Measurements from ENCODE around the gene BRICD5. TPM values are rescaled to one million over a fixed set of nuclear protein-coding genes. Genes with fewer than 3 reads are reported as not detected.
A peak's percentile ranks its signal among the peaks of the same experiment; 100 is the strongest.

Gene BRICD5
- total and polyA plus RNA-seq, 7 donors = 1.8 to 21.3 (median 4.8) TPM; not detected in 2

GRCh38 chr16:2161911-2162310, 48.8 kb downstream of the BRICD5 start:
- DNase-seq = no peak
- Histone ChIP-seq H3K27ac (peak overlapping the region; percentile 90 to 96 (median 94)), H3K36me3 (peaks cover 0 to 20% (median 13%) of the 10 kb centered on the region in 4 donors), H3K27me3 (no peaks in the 10 kb centered on the region), H3K9me3 (no peaks in the 10 kb centered on the region), H3K4me3 (no peak overlapping the region), H3K4me1 (peaks cover 0 to 58% (median 53%) of the 10 kb centered on the region in 4 donors)
- WGBS, 2 donors = 94 to 95% methylated on average over 10 of the region's 10 CpGs
- intact Hi-C loops (cut with DNase I) = no loop called here
- TF ChIP-seq POLR2AphosphoS5 (IDR thresholded peaks at IDR 0.05) = no peak
- TF ChIP-seq EP300 (IDR thresholded peaks at IDR 0.05) = no peak
- no peak for TF ChIP-seq CTCF (IDR thresholded peaks at IDR 0.05)
- no peak for TF ChIP-seq POLR2A (IDR thresholded peaks at IDR 0.05)

- DNase-seq = peak; percentile 94
- Histone ChIP-seq H3K27ac (peak overlapping the region; percentile 90 to 96 (median 94)), H3K9me3 (no peaks in the 10 kb centered on the region), H3K4me3 (no peak overlapping the region), H3K4me1 (peaks cover 0 to 66% (median 61%) of the 10 kb centered on the region in 4 donors), H3K36me3 (peaks cover 0 to 11% (median 5%) of the 10 kb centered on the region in 4 donors), H3K27me3 (no peaks in the 10 kb centered on the region)
- TF ChIP-seq POLR2A (IDR thresholded peaks at IDR 0.05) = no peak
- no peak for TF ChIP-seq POLR2AphosphoS5 (IDR thresholded peaks at IDR 0.05)
- no peak for TF ChIP-seq CTCF (IDR thresholded peaks at IDR 0.05)
- no peak for TF ChIP-seq EP300 (IDR thresholded peaks at IDR 0.05)
- intact Hi-C loops (cut with DNase I) = no loop called here
- WGBS, 2 donors = 62 to 66% methylated on average over 20 of the region's 20 CpGs
Observed at GRCh38 chr16:2160915-2161551, 49.6 kb downstream of the BRICD5 start.

Other genes starting within 250 kb of the BRICD5 start
- gene RPS2, start 246.0 kb downstream of the BRICD5 start, total RNA-seq = 1,000 to 10,000 TPM; 1,478 to 1,994 (median 1,643) TPM
- 1,000 to 10,000 TPM; 1,713 to 3,277 (median 2,927) TPM for gene RPS2, start 246.0 kb downstream of the BRICD5 start, polyA plus RNA-seq
- not detected for gene RNF151, start 244.0 kb downstream of the BRICD5 start, total RNA-seq
- gene RNF151, start 244.0 kb downstream of the BRICD5 start, polyA plus RNA-seq = under 1 TPM in 1 of 3 donors, not detected in 2; 0.10 TPM
- gene TBL3, start 238.8 kb downstream of the BRICD5 start, total RNA-seq = 10 to 100 TPM; 19.4 to 27.4 (median 26.1) TPM
- gene TBL3, start 238.8 kb downstream of the BRICD5 start, polyA plus RNA-seq = 10 to 100 TPM; 14.3 to 37.4 (median 14.4) TPM
- gene NOXO1, start 229.4 kb downstream of the BRICD5 start, total RNA-seq = not detected
- 10 to 100 TPM; 13.8 to 47.3 (median 15.0) TPM for gene NOXO1, start 229.4 kb downstream of the BRICD5 start, polyA plus RNA-seq
- gene GFER, start 226.7 kb downstream of the BRICD5 start, total RNA-seq = 10 to 100 TPM; 17.5 to 23.8 (median 21.2) TPM
- gene GFER, start 226.7 kb downstream of the BRICD5 start, polyA plus RNA-seq = 100 to 1,000 TPM in 1 of 3 donors, 10 to 100 TPM in 2; 67.3 to 125 (median 82.9) TPM
- gene SYNGR3, start 220.9 kb downstream of the BRICD5 start, total RNA-seq = 1 to 10 TPM in 3 of 4 donors, under 1 TPM in 1; 0.82 to 8.3 (median 6.3) TPM
- 1 to 10 TPM in 2 of 3 donors, under 1 TPM in 1; 0.60 to 4.0 (median 1.2) TPM for gene SYNGR3, start 220.9 kb downstream of the BRICD5 start, polyA plus RNA-seq
- 10 to 100 TPM; 12.8 to 27.2 (median 17.7) TPM for gene ZNF598, start 201.0 kb downstream of the BRICD5 start, total RNA-seq
- gene ZNF598, start 201.0 kb downstream of the BRICD5 start, polyA plus RNA-seq = 10 to 100 TPM; 20.3 to 57.0 (median 21.0) TPM
- not detected for gene NPW, start 191.1 kb downstream of the BRICD5 start, total RNA-seq
- gene NPW, start 191.1 kb downstream of the BRICD5 start, polyA plus RNA-seq = under 1 TPM in 1 of 3 donors, not detected in 2; 0.71 TPM
- gene NHERF2, start 184.0 kb downstream of the BRICD5 start, total RNA-seq = 10 to 100 TPM; 23.5 to 57.9 (median 29.5) TPM
- 100 to 1,000 TPM in 1 of 3 donors, 10 to 100 TPM in 2; 46.7 to 105 (median 65.4) TPM for gene NHERF2, start 184.0 kb downstream of the BRICD5 start, polyA plus RNA-seq
- 10 to 100 TPM; 18.4 to 33.8 (median 25.6) TPM for gene NTHL1, start 163.0 kb downstream of the BRICD5 start, total RNA-seq
- 10 to 100 TPM; 20.4 to 44.5 (median 35.6) TPM for gene NTHL1, start 163.0 kb downstream of the BRICD5 start, polyA plus RNA-seq
- 10 to 100 TPM; 25.0 to 80.9 (median 36.9) TPM for gene TSC2, start 162.9 kb downstream of the BRICD5 start, total RNA-seq
- gene TSC2, start 162.9 kb downstream of the BRICD5 start, polyA plus RNA-seq = 10 to 100 TPM; 16.9 to 58.4 (median 31.2) TPM
- gene PKD1, start 75.0 kb downstream of the BRICD5 start, total RNA-seq = 100 to 1,000 TPM in 2 of 4 donors, 10 to 100 TPM in 2; 81.6 to 372 (median 134) TPM
- 10 to 100 TPM; 10.6 to 61.4 (median 11.4) TPM for gene PKD1, start 75.0 kb downstream of the BRICD5 start, polyA plus RNA-seq
- gene RAB26, start 62.2 kb downstream of the BRICD5 start, total RNA-seq = 1 to 10 TPM in 2 of 4 donors, under 1 TPM in 1, not detected in 1; 0.68 to 3.0 (median 1.8) TPM
- 10 to 100 TPM; 13.9 to 18.8 (median 16.2) TPM for gene RAB26, start 62.2 kb downstream of the BRICD5 start, polyA plus RNA-seq
- gene TRAF7, start 55.1 kb downstream of the BRICD5 start, total RNA-seq = 10 to 100 TPM; 30.3 to 46.3 (median 34.9) TPM
- gene TRAF7, start 55.1 kb downstream of the BRICD5 start, polyA plus RNA-seq = 10 to 100 TPM; 45.0 to 65.1 (median 63.6) TPM
- gene CASKIN1, start 14.3 kb downstream of the BRICD5 start, total RNA-seq = under 1 TPM in 3 of 4 donors, not detected in 1; 0.27 to 0.55 (median 0.36) TPM
- gene CASKIN1, start 14.3 kb downstream of the BRICD5 start, polyA plus RNA-seq = under 1 TPM; under 0.01 to 0.44 (median 0.23) TPM
- 10 to 100 TPM; 30.6 to 48.5 (median 37.1) TPM for gene MLST8, start 5.4 kb downstream of the BRICD5 start, total RNA-seq
- 10 to 100 TPM; 41.4 to 58.7 (median 42.0) TPM for gene MLST8, start 5.4 kb downstream of the BRICD5 start, polyA plus RNA-seq
- 10 to 100 TPM in 2 of 4 donors, 1 to 10 TPM in 2; 9.0 to 14.4 (median 10.0) TPM for gene PGP, start 4.0 kb upstream of the BRICD5 start, total RNA-seq
- 10 to 100 TPM in 2 of 3 donors, 1 to 10 TPM in 1; 6.0 to 20.2 (median 11.1) TPM for gene PGP, start 4.0 kb upstream of the BRICD5 start, polyA plus RNA-seq
- 10 to 100 TPM; 17.4 to 26.9 (median 22.0) TPM for gene E4F1, start 12.7 kb upstream of the BRICD5 start, total RNA-seq
- gene E4F1, start 12.7 kb upstream of the BRICD5 start, polyA plus RNA-seq = 10 to 100 TPM; 10.8 to 25.3 (median 13.4) TPM
- under 1 TPM in 3 of 4 donors, not detected in 1; 0.36 to 0.82 (median 0.81) TPM for gene DNASE1L2, start 25.6 kb upstream of the BRICD5 start, total RNA-seq
- under 1 TPM in 1 of 3 donors, not detected in 2; 0.93 TPM for gene DNASE1L2, start 25.6 kb upstream of the BRICD5 start, polyA plus RNA-seq
- gene ECI1, start 40.7 kb upstream of the BRICD5 start, total RNA-seq = 10 to 100 TPM; 50.2 to 87.2 (median 67.0) TPM
- 100 to 1,000 TPM in 2 of 3 donors, 10 to 100 TPM in 1; 84.8 to 136 (median 121) TPM for gene ECI1, start 40.7 kb upstream of the BRICD5 start, polyA plus RNA-seq
- gene RNPS1, start 57.3 kb upstream of the BRICD5 start, total RNA-seq = 100 to 1,000 TPM; 110 to 145 (median 128) TPM
- gene RNPS1, start 57.3 kb upstream of the BRICD5 start, polyA plus RNA-seq = 100 to 1,000 TPM; 111 to 171 (median 112) TPM
- gene ABCA3, start 129.9 kb upstream of the BRICD5 start, total RNA-seq = 10 to 100 TPM in 1 of 4 donors, 1 to 10 TPM in 3; 4.9 to 21.3 (median 7.4) TPM
- gene ABCA3, start 129.9 kb upstream of the BRICD5 start, polyA plus RNA-seq = 1 to 10 TPM in 1 of 3 donors, under 1 TPM in 2; 0.46 to 4.2 (median 0.60) TPM
- 1 to 10 TPM in 2 of 4 donors, under 1 TPM in 2; 0.71 to 1.9 (median 1.1) TPM for gene CCNF, start 218.6 kb upstream of the BRICD5 start, total RNA-seq
- gene CCNF, start 218.6 kb upstream of the BRICD5 start, polyA plus RNA-seq = 10 to 100 TPM in 1 of 3 donors, 1 to 10 TPM in 1, under 1 TPM in 1; 0.60 to 11.6 (median 1.2) TPM
- 1 to 10 TPM in 1 of 4 donors, not detected in 3; 8.3 TPM for gene TEDC2, start 249.2 kb upstream of the BRICD5 start, total RNA-seq
- gene TEDC2, start 249.2 kb upstream of the BRICD5 start, polyA plus RNA-seq = 10 to 100 TPM in 1 of 3 donors, 1 to 10 TPM in 1, under 1 TPM in 1; 0.60 to 10.6 (median 2.3) TPM

Data from sigmoid colon (tissue), 7 donors.